ENCODE results near the gene CNPY3. TPM values are rescaled to one million over a fixed set of nuclear protein-coding genes. Genes with fewer than 3 reads are reported as not detected.
"Not testable (repeated sequence)": the region's sequence is repeated elsewhere in the genome, so short reads cannot be mapped to it uniquely, and the experiment has no call there.

Gene CNPY3
- total and polyA plus RNA-seq, 8 donors = 2.2 to 45.5 (median 28.1) TPM

DNA sequence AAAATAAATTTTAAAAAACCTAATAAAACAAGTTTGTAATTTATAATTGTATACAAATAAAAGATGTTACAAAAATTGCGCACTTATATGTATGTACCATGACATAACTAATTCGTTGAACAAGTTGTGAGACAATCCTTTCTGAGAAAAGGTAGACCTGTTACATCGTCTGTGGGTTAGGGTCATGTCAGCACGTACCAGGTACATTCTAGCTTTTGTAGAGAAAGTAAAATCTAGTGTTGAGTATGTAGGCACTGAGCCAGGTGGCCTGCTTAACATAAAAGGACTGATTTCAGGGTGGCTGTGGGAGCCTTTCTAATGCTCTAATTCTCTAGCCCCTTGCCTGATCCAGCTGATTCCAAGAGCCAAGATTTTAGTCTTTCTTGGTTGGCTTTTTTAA, 39.5 kb upstream of the CNPY3 start:
- peak in 1 of 2 donors; percentile 26 for DNase-seq
- no peak for TF ChIP-seq EP300 (IDR thresholded peaks at IDR 0.05)
- Histone ChIP-seq H3K4me3 (peak overlapping the region; percentile 69 to 90 (median 79)), H3K4me1 (peaks cover 5 to 36% (median 16%) of the 10 kb centered on the region in 4 donors), H3K36me3 (peaks cover 18 to 41% (median 39%) of the 10 kb centered on the region in 4 donors), H3K27ac (peak overlapping the region in 4 of 5 donors; percentile 92 to 93 (median 93)), H3K9me3 (no peaks in the 10 kb centered on the region), H3K27me3 (no peaks in the 10 kb centered on the region)
- WGBS, 5 donors = 33 to 40% (median 39%) methylated on average over 4 of the region's 4 CpGs
- intact Hi-C loops (cut with DNase I; ENCODE audit: low total_unique reads) = no loop called here

- peak overlapping the region; percentile 92 to 93 (median 93) for H3K27ac ChIP-seq
- WGBS, 5 donors = 0 to 1% (median 0%) methylated on average over 46 to 63 of the region's 63 CpGs
- DNase-seq = peak; percentile 90 to 98
- no peaks in the 10 kb centered on the region for H3K27me3 ChIP-seq
- TF ChIP-seq EP300 (IDR thresholded peaks at IDR 0.05) (no peak), POLR2A (IDR thresholded peaks at IDR 0.05) (peak in 1 of 4 donors; percentile 77), POLR2AphosphoS5 (IDR thresholded peaks at IDR 0.05) (peak; percentile 47 to 91 (median 86))
- H3K4me1 ChIP-seq = peaks cover 5 to 36% (median 16%) of the 10 kb centered on the region in 4 donors
- H3K9me3 ChIP-seq = no peaks in the 10 kb centered on the region
- peak overlapping the region; percentile 69 to 90 (median 79) for H3K4me3 ChIP-seq
- intact Hi-C loops (cut with DNase I; ENCODE audit: low total_unique reads) = no loop called here
- peaks cover 11 to 34% (median 32%) of the 10 kb centered on the region in 4 donors for H3K36me3 ChIP-seq
These were observed 38.7 kb upstream of the CNPY3 start for GRCh38 chr6:42890311-42891198.

- Histone ChIP-seq H3K27me3 (no peaks in the 10 kb centered on the region), H3K4me1 (peaks cover 5 to 36% (median 16%) of the 10 kb centered on the region in 4 donors), H3K9me3 (no peaks in the 10 kb centered on the region), H3K4me3 (peak overlapping the region; percentile 69 to 90 (median 79)), H3K27ac (peak overlapping the region; percentile 92 to 93 (median 93)), H3K36me3 (peaks cover 4 to 27% (median 25%) of the 10 kb centered on the region in 4 donors)
- no peak for DNase-seq
- WGBS, 5 donors = 30 to 44% (median 39%) methylated on average over 17 of the region's 17 CpGs
- TF ChIP-seq POLR2AphosphoS5 (IDR thresholded peaks at IDR 0.05) (no peak), POLR2A (IDR thresholded peaks at IDR 0.05) (no peak), EP300 (IDR thresholded peaks at IDR 0.05) (no peak)
- TF ChIP-seq, protein P1, sequence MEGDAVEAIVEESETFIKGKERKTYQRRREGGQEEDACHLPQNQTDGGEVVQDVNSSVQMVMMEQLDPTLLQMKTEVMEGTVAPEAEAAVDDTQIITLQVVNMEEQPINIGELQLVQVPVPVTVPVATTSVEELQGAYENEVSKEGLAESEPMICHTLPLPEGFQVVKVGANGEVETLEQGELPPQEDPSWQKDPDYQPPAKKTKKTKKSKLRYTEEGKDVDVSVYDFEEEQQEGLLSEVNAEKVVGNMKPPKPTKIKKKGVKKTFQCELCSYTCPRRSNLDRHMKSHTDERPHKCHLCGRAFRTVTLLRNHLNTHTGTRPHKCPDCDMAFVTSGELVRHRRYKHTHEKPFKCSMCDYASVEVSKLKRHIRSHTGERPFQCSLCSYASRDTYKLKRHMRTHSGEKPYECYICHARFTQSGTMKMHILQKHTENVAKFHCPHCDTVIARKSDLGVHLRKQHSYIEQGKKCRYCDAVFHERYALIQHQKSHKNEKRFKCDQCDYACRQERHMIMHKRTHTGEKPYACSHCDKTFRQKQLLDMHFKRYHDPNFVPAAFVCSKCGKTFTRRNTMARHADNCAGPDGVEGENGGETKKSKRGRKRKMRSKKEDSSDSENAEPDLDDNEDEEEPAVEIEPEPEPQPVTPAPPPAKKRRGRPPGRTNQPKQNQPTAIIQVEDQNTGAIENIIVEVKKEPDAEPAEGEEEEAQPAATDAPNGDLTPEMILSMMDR (IDR thresholded peaks at IDR 0.05) = no peak
- intact Hi-C loops (cut with DNase I; ENCODE audit: low total_unique reads) = no loop called here
These were observed 38.0 kb upstream of the CNPY3 start for GRCh38 chr6:42891199-42891722.

DNA sequence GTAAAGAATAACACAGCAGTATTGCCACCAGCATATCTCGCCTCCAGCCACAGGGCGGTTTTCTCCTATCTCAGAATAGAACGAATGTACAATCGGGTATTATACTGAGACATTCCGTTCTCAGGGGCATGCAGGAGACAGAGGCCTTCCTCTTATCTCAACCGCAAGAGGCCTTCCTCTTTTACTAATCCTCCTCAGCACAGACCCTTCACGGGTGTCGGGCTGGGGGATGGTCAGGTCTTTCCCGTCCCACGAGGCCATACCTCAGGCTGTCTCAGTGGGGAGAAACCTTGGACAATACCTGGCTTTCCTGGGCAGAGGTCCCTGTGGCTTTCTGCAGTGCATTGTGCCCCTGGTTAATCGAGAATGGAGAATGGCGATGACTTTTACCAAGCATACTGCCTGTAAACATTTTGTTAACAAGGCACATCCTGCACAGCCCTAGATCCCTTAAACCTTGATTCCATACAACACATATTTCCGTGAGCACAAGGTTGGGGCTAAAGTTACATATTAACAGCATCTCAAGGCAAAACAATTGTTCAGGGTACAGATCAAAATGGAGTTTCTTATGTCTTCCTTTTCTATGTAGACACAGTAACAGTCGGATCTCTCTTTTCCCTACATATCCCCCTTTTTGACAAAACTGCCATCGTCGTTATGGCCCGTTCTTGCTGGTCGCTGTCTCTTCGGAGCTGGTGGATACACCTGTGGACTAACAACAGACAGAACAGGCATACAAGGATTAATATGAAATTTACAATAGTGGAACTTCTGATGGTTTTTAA, 35.0 kb upstream of the CNPY3 start:
- intact Hi-C loops (cut with DNase I; ENCODE audit: low total_unique reads); H3K36me3 ChIP-seq; H3K27me3 ChIP-seq; H3K9me3 ChIP-seq; H3K4me3 ChIP-seq; DNase-seq: not testable (repeated sequence)
- WGBS, 5 donors = 42 to 55% (median 46%) methylated on average over 19 of the region's 19 CpGs
- Histone ChIP-seq H3K27ac (peak overlapping the region in 1 of 5 donors; percentile 19), H3K4me1 (peaks cover 5 to 41% (median 25%) of the 10 kb centered on the region in 4 donors)

DNA sequence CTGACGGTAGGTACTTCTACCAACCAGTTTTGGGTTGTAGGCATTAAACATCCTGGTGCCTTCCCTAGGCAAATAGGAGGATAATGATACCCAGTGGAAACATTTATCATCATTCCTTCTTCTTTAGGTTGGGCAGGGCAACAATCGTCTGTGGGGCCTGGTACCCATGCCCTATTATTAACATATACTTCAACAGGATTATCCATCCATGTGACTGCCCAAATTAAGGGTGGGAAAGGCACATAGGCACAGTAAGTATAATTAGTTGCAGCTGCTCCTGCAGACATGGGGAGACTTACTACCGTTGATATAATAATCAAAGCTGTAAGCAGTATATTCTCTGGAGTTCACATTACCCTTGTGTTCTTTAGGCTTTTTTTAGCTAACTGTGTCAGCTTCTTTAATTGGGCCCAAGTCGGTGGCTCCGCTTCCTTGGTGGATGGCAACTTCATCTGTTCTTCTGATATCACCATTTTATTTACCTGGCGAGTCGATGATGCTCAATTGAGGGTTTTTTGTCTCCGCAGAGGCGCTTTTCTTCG, 33.0 kb upstream of the CNPY3 start:
- Histone ChIP-seq H3K4me3 (no peak overlapping the region), H3K36me3 (no peaks in the 10 kb centered on the region), H3K4me1 (peaks cover 0 to 29% (median 16%) of the 10 kb centered on the region in 4 donors), H3K9me3 (no peaks in the 10 kb centered on the region), H3K27ac (no peak overlapping the region), H3K27me3 (no peaks in the 10 kb centered on the region)
- TF ChIP-seq, protein P1 (IDR thresholded peaks at IDR 0.05) = no peak
- TF ChIP-seq POLR2AphosphoS5 (IDR thresholded peaks at IDR 0.05) (no peak), POLR2A (IDR thresholded peaks at IDR 0.05) (no peak), EP300 (IDR thresholded peaks at IDR 0.05) (no peak)
- DNase-seq = no peak
- intact Hi-C loops (cut with DNase I; ENCODE audit: low total_unique reads) = no loop called here
- 77 to 80% (median 78%) methylated on average over 10 of the region's 10 CpGs for WGBS, 5 donors

Measured in stomach (tissue), 9 donors.